Stimulated activated CD8-positive, alpha-beta memory T cell treated with anti-CD3 and anti-CD28 coated beads, Interleukin-12 subunit alpha, Interleukin-12 subunit beta, amount 100 ng/mL, for 4 hours (primary cell): ENCODE data around the gene EIF3D.

Experiments
- DNase-seq: peaks from one replicate; pipeline ENCODE4 v3.0.0-alpha.2; 2020; ENCODE audit warnings: low read depth

EIF3D gene

DNA sequence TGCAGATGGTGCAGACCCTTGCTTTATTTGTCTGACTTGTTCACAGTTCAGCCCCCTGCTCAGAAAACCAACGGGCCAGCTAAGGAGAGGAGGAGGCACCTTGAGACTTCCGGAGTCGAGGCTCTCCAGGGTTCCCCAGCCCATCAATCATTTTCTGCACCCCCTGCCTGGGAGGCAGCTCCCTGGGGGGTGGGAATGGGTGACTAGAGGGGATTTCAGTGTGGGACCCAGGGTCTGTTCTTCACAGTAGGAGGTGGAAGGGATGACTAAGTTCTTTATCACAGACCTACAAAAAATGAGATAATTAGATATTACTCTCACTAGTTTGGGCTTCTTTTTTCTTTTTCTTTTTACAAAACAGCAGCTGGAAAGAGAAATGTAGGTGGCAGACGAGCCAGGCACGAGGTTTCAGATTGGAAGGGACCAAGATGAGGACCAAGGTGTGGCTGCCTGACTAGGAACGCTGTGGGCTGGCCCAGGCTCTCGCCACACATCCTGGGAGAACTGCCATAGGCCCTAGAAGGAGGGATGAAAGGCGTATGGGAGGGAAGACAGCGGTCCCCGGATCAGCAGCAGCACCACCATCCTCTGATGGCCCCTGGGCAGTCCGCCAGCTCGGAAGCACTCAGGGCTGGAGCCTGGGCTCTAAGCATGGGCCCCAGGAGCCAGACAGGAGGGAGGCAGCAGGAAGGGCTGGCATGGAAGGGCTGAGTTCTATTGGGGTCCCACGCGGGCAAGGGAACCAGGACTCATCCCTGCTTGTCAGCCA lies 61.7 kb downstream of the EIF3D start:
- no peak for DNase-seq

DNA sequence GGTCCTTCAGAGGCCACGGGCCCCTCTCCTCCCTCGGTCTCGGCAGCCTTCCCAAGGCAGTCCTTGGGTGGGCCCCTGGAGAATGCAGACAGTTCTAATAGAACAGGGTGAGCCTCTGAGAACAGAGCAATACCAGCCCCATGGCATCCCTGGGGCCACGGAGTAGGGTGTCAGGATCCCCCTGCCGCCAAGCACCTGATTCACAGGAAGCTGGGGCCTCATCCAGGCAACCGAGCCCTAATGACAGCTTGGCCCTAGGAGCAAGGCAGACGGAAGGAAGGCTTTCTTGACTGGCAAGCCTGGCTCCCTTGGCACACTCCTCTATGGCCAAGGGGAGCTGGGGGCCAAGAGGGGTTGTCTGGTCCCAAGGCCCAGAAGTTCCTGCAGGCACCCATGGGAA lies 62.7 kb downstream of the EIF3D start:
- DNase-seq = no peak

DNA sequence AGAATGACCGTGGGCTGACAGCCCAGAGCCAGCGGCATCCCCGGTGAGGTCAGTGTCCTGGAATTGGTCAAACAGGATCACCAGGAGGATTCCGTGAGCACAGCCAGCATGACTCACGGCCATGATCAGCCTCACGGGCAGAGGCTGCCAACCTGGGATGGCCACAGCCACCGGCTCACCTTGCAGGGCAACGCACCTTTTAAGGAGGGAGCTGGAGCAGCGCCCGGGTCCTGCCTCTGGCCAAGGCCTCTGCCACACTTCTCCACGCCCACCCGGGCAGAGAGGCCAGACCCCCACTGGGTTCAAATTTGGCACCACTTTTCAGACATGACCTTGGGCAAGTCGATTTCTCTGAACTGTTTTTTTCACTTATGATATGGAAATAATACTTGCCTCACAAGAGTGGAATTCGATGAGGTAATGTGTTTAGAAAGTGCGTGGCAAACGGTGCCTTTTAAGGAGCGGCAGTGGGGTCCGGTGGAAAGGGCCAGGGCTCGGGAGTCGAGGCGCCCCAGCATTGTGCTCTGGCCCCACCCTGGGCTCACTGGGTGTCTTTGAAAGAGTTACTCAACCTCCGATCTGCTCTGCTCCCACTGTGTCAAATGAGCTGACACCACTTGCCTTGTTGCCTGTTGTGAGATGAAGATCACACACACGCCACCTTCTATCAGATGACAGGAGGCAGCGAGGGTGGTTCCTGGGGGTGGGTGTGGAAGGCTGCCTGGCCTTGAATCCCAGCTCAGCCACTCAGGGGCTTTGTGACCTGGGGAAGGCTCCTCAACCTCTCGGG lies 63.5 kb downstream of the EIF3D start:
- DNase-seq = no peak

DNA sequence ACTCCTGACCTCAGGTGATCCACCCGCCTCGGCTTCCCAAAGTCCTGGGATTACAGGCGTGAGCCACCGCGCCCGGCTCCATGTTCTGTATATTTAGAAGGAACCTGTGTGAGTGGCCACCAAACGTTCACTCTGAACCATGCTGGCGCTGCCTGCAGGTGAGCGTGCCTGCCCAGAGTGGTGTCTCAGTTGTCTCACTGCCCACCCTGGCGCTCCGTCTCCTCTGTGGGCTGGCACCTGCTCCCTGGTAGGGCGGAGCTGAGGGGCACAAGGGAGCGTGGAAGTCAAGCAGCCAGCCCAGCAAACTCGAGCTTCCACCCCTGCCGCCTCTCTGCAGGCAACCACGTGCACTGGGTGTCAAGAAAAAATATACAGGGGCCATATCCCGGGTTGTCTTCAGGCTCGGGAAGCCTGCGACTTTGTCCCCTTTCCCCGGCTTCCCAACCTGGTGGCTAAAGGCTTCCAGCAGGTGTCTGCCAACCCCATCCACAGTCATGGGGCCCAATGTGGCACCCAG lies 64.2 kb downstream of the EIF3D start:
- no peak for DNase-seq

DNA sequence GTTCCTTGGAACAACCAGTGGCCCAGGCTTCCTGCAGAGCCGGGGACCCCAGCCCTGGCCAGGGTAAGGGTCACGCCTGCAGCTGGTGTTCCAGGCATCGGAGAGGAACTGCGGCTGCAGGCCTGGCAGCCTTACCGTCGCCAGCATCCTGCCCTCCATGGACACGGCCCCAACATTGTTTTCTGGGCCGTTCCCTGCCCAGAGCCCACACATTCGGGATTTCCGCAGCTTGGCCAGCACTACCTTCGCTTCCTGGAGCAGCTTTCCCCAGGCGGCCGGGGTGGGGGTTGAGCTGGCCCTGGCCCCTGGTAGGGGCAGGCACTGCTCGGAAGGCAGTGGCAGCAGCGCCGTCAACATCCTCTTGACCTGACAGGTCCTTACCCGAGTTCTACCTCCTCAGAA lies 65.2 kb downstream of the EIF3D start:
- DNase-seq = no peak

DNA sequence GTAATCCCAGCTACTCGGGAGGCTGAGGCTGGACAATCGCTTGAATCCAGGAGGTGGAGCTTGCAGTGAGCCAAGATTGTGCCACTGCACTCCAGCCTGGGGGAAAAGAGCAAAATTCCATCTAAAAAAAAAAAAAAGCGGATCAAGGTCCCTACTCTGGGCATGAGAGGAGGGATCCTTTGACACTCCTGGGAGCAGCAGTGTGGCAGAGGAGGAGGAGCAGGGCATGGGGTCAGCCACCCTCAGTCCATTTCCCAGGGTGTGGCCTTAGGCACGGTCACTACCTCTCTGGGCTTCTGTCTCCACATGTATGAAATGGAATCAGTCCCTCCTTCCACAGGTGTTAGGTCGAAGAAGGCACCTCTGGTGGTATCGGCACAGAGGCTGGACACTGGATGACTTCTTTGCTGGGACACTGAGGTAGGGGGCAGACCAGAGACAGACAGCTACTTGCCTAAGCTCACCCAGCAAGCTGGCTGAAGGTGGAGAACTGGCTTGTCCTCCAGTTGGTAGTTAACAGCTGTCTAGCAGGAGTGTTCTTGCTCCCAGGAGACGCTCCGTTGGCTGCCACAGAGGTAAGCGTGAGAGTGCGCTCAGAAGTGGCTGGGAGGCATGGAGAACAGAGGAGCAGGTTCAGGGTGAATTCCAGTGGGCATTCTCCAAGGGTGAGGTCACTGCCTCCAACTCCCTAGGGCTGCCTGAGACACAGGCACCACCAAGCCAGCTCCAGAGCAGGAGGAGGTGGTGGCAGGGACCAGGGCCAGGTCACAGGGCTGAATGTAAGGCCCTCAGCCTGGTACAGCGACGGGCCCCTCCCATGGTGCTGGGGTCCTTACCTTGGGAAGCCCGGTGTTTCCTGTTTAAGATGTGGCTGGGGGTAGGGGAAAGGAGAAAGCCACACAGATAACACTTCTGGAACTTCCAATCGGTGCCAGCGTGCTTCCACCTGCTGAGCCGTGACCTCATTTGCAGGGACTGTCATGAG lies 67.0 kb downstream of the EIF3D start:
- DNase-seq = no peak
